GM18511 (cell line): ENCODE data around the gene ADGRE3.

Source experiments
- ATAC-seq: cut with Tn5 transposase; IDR thresholded peaks from one replicate; pipeline ENCODE4 v1.9.1; 2021; ENCODE audit warnings: mild to moderate bottlenecking, moderate library complexity; ENCODE audit not compliant: unreplicated experiment

ADGRE3 gene

GRCh38 chr19:14674764-14675163, at the start of gene ADGRE3:
Gene ADGRE3, minus strand, starts transcription at chr19:14674844. Its CDS starts 74 bp downstream, at chr19:14674770.
- ATAC-seq: no peak

- no peak for ATAC-seq
These were observed 47.5 kb upstream of the ADGRE3 start for GRCh38 chr19:14722127-14722526.

GRCh38 chr19:14719162-14719561, 44.5 kb upstream of the ADGRE3 start:
- no peak for ATAC-seq

GRCh38 chr19:14718522-14719116, 44.0 kb upstream of the ADGRE3 start:
- no peak for ATAC-seq

GRCh38 chr19:14715841-14716240, 41.2 kb upstream of the ADGRE3 start:
- no peak for ATAC-seq

GRCh38 chr19:14704450-14704849, 29.8 kb upstream of the ADGRE3 start:
- no peak for ATAC-seq

GRCh38 chr19:14703833-14704232, 29.2 kb upstream of the ADGRE3 start:
- ATAC-seq: no peak

- ATAC-seq: no peak
These were observed 26.2 kb upstream of the ADGRE3 start for GRCh38 chr19:14700711-14701375.

GRCh38 chr19:14699641-14700040, 25.0 kb upstream of the ADGRE3 start:
- ATAC-seq: no peak

GRCh38 chr19:14695471-14695870, 20.8 kb upstream of the ADGRE3 start:
- no peak for ATAC-seq

- no peak for ATAC-seq
These were observed 20.1 kb upstream of the ADGRE3 start for GRCh38 chr19:14694641-14695266.

GRCh38 chr19:14689598-14690503, 15.2 kb upstream of the ADGRE3 start, which contains the start of gene ZNF333:
Gene ZNF333, plus strand, starts transcription at chr19:14690048. Its CDS starts 3,444 bp downstream, at chr19:14693492.
- peak; percentile 94 for ATAC-seq

GRCh38 chr19:14686411-14686810, 11.8 kb upstream of the ADGRE3 start:
- no peak for ATAC-seq

- no peak for ATAC-seq
These were observed 8.8 kb upstream of the ADGRE3 start for GRCh38 chr19:14683439-14683838.

GRCh38 chr19:14682084-14682483, 7.4 kb upstream of the ADGRE3 start:
- ATAC-seq: no peak

GRCh38 chr19:14678199-14678598, 3.6 kb upstream of the ADGRE3 start:
- ATAC-seq: no peak

- ATAC-seq: no peak
These were observed 2.8 kb upstream of the ADGRE3 start for GRCh38 chr19:14677464-14677863.

GRCh38 chr19:14676762-14677161, 2.1 kb upstream of the ADGRE3 start:
- no peak for ATAC-seq

GRCh38 chr19:14673088-14673487, 1.6 kb downstream of the ADGRE3 start:
- ATAC-seq: no peak

GRCh38 chr19:14672188-14672872, 2.3 kb downstream of the ADGRE3 start:
- ATAC-seq: no peak

GRCh38 chr19:14670408-14670807, 4.2 kb downstream of the ADGRE3 start:
- ATAC-seq: no peak
